ENCODE data around the gene ROM1. TPM values are rescaled to one million over a fixed set of nuclear protein-coding genes. Genes with fewer than 3 reads are reported as not detected.

Gene ROM1
- total and polyA plus RNA-seq, 2 experiments from 2014 or later: 0.24 to 0.65 TPM

DNA sequence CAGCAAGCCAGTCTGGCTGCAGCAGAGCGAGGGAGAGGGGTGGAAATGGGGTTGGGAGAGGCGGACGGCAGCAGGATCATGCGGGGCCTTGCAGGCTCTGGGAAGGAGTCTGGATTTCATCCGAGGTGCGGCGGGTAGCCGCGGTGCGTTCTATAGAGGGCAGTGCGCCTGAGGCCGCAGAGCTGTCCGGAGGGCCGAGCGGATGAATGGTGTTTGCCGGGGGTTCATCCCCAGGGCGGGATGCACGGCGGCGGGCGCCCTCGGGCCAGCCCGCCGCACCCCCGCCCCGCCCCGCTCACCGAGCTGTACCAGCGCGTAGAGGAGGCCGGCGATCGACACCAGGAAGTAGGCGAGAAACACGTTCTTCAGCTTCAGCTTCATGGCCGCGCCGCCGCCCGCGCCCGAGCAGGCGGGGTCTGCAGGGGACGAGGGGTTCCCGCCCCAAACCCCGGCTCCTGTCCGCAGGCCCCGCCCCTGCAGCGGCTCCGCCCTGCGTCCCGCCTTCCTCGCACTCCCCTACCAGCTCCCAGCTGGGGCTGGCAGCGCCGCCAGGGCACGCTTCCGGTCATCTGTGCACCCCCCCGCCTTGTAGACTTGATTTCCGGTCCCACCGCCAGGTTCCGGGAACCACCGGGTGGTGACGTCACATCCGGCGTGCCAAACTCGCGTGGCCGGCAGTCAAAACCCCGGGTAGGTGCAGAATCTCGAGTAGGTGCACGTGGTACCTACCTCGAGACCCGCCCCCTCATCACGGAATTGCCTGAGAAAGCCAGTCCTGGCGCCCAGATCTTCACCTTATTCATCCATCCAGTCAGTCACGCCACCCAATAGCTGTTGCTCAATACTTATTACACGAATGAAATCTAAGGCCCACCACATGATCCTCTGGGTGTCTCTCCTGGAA is 8.8 kb downstream of the ROM1 start, which contains the start of gene B3GAT3 (continued):
- TF ChIP-seq, protein P1, sequence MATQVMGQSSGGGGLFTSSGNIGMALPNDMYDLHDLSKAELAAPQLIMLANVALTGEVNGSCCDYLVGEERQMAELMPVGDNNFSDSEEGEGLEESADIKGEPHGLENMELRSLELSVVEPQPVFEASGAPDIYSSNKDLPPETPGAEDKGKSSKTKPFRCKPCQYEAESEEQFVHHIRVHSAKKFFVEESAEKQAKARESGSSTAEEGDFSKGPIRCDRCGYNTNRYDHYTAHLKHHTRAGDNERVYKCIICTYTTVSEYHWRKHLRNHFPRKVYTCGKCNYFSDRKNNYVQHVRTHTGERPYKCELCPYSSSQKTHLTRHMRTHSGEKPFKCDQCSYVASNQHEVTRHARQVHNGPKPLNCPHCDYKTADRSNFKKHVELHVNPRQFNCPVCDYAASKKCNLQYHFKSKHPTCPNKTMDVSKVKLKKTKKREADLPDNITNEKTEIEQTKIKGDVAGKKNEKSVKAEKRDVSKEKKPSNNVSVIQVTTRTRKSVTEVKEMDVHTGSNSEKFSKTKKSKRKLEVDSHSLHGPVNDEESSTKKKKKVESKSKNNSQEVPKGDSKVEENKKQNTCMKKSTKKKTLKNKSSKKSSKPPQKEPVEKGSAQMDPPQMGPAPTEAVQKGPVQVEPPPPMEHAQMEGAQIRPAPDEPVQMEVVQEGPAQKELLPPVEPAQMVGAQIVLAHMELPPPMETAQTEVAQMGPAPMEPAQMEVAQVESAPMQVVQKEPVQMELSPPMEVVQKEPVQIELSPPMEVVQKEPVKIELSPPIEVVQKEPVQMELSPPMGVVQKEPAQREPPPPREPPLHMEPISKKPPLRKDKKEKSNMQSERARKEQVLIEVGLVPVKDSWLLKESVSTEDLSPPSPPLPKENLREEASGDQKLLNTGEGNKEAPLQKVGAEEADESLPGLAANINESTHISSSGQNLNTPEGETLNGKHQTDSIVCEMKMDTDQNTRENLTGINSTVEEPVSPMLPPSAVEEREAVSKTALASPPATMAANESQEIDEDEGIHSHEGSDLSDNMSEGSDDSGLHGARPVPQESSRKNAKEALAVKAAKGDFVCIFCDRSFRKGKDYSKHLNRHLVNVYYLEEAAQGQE (IDR thresholded peaks at IDR 0.05; ENCODE audit: unreplicated experiment): no peak
- TF ChIP-seq EZH2phosphoT487 (IDR thresholded peaks at IDR 0.05; ENCODE audit: unreplicated experiment): no peak
- TF ChIP-seq POLR2AphosphoS5 (IDR thresholded peaks at IDR 0.05; ENCODE audit: low read depth): peak; percentile 95
- TF ChIP-seq, protein P2, sequence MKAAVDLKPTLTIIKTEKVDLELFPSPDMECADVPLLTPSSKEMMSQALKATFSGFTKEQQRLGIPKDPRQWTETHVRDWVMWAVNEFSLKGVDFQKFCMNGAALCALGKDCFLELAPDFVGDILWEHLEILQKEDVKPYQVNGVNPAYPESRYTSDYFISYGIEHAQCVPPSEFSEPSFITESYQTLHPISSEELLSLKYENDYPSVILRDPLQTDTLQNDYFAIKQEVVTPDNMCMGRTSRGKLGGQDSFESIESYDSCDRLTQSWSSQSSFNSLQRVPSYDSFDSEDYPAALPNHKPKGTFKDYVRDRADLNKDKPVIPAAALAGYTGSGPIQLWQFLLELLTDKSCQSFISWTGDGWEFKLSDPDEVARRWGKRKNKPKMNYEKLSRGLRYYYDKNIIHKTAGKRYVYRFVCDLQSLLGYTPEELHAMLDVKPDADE (IDR thresholded peaks at IDR 0.05): peak; percentile 91
- peak; percentile 99 for TF ChIP-seq CREB1 (CRISPR knock-in tag; IDR thresholded peaks at IDR 0.05; ENCODE audit: low read depth)
- TF ChIP-seq NANOG (IDR thresholded peaks at IDR 0.05; ENCODE audit: borderline replicate concordance): no peak
- TF ChIP-seq EZH2 (IDR thresholded peaks at IDR 0.05; ENCODE audit: low read depth, unreplicated experiment): no peak
- no peak for TF ChIP-seq STAT1 (IDR thresholded peaks at IDR 0.05; ENCODE audit: unreplicated experiment)

DNA sequence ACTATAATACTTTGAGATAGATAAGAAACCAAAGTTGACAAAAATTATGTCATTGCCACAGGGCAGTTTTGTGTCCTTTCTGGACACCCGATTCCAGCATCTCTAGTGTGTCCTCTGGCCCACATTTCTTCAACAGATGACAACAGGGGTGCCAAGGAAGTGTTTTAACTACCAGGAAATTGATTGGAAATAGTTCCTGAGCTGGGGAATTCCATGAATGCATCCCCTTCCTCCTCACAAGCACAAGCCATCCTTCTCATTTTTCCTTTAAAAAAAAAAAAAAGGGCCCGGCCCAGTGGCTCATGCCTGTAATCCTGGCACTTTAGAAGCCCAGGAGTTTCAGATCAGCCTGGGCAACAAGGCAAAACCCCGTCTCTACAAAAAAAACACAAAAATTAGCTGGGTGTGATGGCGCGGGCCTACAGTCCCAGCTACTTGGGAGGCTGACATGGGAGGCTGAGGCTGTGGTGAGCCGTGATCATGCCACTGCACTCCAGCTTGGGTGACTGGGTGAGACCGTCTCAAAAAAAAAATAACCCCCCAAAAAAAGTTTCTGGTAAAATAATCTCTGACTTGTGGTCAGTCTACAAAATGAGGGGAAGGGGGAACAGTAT is 9.5 kb downstream of the ROM1 start:
- no peak for ATAC-seq
- peak overlapping the region; percentile 88 for H3K27ac ChIP-seq (ENCODE audit: low read depth)
- peaks cover 17% of the 10 kb centered on the region for H3K36me3 ChIP-seq (ENCODE audit: insufficient read depth)
- peaks cover 8% of the 10 kb centered on the region; the same call in 1 of the 2 replicates for H3K79me2 ChIP-seq (replicated peaks; ENCODE audit: insufficient read depth)
- peaks cover 39% of the 10 kb centered on the region for H3F3A ChIP-seq (replicated peaks; ENCODE audit: low read depth)
- H3K4me3 ChIP-seq: peak overlapping the region; percentile 87
- no peak overlapping the region for H2AFZ ChIP-seq
- H3K4me2 ChIP-seq: peak overlapping the region; percentile 68
- peak; percentile 57 for DNase-seq (ENCODE audit: low spot score)
- H3K27me3 ChIP-seq (ENCODE audit: insufficient read depth): no peaks in the 10 kb centered on the region
- H3K4me3 Mint-ChIP-seq: peak overlapping the region; percentile 94
- H4K20me1 ChIP-seq (replicated peaks; ENCODE audit: insufficient read depth): no peaks in the 10 kb centered on the region
- peaks cover 16% of the 10 kb centered on the region for H3K4me1 Mint-ChIP-seq
- H3K27me3 Mint-ChIP-seq (ENCODE audit: insufficient read depth, low read depth, poor library complexity): peaks cover 11% of the 10 kb centered on the region
- peaks cover 35% of the 10 kb centered on the region for H3K36me3 Mint-ChIP-seq (ENCODE audit: low read depth)
- H3K4me1 ChIP-seq (ENCODE audit: insufficient read depth): peaks cover 12% of the 10 kb centered on the region
- H3K27ac Mint-ChIP-seq: peak overlapping the region; percentile 96
- no peaks in the 10 kb centered on the region for H3K9me3 Mint-ChIP-seq
- H3K9me2 ChIP-seq (ENCODE audit: insufficient read depth): no peaks in the 10 kb centered on the region
- TF ChIP-seq EZH2 (IDR thresholded peaks at IDR 0.05; ENCODE audit: low read depth, unreplicated experiment) (no peak), ZNF331 (CRISPR knock-in tag; IDR thresholded peaks at IDR 0.05; ENCODE audit: low read depth) (no peak)
- TF ChIP-seq, protein P3, sequence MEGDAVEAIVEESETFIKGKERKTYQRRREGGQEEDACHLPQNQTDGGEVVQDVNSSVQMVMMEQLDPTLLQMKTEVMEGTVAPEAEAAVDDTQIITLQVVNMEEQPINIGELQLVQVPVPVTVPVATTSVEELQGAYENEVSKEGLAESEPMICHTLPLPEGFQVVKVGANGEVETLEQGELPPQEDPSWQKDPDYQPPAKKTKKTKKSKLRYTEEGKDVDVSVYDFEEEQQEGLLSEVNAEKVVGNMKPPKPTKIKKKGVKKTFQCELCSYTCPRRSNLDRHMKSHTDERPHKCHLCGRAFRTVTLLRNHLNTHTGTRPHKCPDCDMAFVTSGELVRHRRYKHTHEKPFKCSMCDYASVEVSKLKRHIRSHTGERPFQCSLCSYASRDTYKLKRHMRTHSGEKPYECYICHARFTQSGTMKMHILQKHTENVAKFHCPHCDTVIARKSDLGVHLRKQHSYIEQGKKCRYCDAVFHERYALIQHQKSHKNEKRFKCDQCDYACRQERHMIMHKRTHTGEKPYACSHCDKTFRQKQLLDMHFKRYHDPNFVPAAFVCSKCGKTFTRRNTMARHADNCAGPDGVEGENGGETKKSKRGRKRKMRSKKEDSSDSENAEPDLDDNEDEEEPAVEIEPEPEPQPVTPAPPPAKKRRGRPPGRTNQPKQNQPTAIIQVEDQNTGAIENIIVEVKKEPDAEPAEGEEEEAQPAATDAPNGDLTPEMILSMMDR (conservative IDR thresholded peaks at IDR 0.05; ENCODE audit: low read depth in 2 of 2): no peak

Data from GM23338 (cell line).